Muscle of back (tissue), 11 donors: ENCODE measurements around the gene NEU4. TPM values are rescaled to one million over a fixed set of nuclear protein-coding genes. Genes with fewer than 3 reads are reported as not detected.
"Not testable (repeated sequence)": the region's sequence is repeated elsewhere in the genome, so short reads cannot be mapped to it uniquely, and the experiment has no call there.

Source experiments
- DNase-seq, 3 donors: peaks; one replicate each; pipeline versions ENCODE4 v3.0.0 to v3.0.0-alpha.2; 2013
- polyA plus RNA-seq, 10 donors: library from polyadenylated mRNA; unstranded; fragments of 120-200 nt; gene quantifications; one replicate each; pipeline ENCODE4 v1.2.1, GENCODE V29; 2013; ENCODE audit not compliant: insufficient read length in 10 of 10

The NEU4 gene
- polyA plus RNA-seq, 10 donors = 3.0 to 8.5 (median 4.5) TPM

GRCh38 chr2:241812730-241813643 is 4.0 kb downstream of the NEU4 start:
- peak; percentile 40 to 55 (median 40) for DNase-seq

GRCh38 chr2:241813644-241814392 is 4.8 kb downstream of the NEU4 start:
- DNase-seq = no peak

GRCh38 chr2:241814393-241814642 is 5.3 kb downstream of the NEU4 start:
- DNase-seq = no peak

DNA sequence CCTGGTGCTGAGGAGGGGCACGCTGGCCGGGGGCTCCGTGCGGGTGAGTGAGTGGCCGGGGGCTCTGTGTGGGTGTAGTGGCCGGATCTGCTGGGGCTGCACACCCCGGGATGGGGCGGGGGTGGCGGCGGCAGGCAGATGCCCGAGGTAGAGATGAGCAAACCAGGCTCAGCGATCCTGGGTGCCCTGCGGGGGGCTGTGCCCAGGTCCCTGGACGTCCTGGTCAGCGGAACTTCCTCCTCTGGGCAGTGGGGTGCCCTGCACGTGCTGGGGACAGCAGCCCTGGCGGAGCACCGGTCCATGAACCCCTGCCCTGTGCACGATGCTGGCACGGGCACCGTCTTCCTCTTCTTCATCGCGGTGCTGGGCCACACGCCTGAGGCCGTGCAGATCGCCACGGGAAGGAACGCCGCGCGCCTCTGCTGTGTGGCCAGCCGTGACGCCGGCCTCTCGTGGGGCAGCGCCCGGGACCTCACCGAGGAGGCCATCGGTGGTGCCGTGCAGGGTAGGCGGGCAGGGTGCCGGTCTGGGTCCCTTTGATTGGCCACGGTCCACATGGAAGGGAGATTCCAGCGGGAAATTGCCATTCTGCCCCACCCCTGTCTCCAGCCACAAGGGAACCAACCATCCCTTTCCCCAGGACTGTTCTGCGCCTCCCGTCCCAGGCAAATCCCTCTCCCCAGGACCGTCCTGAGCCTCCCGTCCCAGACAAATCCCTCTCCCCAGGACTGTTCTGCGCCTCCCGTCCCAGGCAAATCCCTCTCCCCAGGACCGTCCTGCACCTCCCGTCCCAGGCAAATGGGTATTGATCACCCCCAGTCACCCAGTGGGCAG is 5.9 kb downstream of the NEU4 start:
- DNase-seq = no peak

DNA sequence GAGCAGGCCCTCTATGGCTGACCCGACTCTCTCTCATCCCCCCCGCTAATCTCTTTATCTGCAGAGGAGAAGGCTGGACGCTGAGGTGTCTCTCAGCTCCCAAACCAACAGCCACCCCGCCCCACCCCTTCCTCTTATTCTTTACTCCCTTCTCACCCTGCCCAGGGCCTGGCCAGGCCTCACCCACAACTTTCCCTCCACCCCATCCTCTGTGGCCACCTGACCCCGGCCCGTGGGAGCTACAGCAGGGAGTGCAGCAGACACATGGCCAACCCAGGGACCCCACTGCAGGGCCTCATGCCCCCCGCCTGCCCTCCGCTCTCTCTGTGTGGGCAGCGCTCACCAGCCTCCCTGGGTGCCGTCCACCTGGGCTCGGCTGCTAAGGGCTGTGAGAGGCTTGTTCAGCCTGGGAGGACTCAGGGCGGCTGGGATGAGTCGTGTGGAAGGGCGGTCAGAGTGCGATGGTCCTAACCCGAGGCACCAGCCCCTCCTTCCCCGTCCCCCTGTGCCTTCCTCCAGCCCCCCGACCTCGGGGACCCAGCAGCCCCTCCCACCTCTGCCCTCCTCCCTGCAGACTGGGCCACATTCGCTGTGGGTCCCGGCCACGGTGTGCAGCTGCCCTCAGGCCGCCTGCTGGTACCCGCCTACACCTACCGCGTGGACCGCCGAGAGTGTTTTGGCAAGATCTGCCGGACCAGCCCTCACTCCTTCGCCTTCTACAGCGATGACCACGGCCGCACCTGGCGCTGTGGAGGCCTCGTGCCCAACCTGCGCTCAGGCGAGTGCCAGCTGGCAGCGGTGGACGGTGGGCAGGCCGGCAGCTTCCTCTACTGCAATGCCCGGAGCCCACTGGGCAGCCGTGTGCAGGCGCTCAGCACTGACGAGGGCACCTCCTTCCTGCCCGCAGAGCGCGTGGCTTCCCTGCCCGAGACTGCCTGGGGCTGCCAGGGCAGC is 6.8 kb downstream of the NEU4 start:
- no peak for DNase-seq

DNA sequence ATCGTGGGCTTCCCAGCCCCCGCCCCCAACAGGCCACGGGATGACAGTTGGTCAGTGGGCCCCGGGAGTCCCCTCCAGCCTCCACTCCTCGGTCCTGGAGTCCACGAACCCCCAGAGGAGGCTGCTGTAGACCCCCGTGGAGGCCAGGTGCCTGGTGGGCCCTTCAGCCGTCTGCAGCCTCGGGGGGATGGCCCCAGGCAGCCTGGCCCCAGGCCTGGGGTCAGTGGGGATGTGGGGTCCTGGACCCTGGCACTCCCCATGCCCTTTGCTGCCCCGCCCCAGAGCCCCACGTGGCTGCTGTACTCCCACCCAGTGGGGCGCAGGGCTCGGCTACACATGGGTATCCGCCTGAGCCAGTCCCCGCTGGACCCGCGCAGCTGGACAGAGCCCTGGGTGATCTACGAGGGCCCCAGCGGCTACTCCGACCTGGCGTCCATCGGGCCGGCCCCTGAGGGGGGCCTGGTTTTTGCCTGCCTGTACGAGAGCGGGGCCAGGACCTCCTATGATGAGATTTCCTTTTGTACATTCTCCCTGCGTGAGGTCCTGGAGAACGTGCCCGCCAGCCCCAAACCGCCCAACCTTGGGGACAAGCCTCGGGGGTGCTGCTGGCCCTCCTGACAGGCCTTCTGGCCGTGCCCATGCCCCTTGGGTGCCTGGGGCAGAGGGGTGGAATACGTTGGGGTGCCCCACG is 7.6 kb downstream of the NEU4 start:
- DNase-seq = no peak

DNA sequence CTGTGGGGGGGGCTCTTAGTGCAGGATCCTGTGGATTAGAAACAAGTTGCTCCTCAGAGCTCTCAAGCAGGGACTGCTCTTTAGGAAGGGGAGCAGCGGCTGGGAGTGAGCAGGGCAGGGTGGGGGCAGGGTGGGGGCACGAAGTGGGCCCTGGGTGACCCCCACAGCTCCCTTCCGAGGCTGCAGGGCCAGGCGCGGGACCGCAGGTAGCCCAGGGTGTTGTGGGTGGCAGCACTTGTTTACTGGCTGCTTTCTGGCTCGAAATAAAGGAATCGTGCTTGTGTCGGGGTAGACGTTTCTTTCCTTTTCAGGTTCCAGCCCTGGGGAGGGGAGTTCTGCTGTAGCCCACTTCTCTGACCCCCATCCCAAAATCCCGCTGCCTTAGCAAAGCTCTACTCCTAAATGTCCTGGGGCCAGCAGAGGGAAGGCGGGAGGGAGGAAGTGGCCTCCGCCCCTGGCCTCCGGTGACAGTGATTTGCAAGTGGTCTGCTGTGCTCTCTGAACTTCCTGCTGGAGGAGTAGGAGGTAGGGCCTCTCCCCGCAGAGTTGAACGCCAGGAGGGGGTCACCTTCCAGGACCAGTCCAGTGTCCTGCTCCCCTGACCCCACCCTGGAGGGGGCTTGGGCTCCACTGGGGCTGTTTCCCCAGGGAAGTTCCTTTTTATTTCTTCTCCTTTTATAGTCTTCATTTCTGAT is 8.3 kb downstream of the NEU4 start:
- DNase-seq = no peak

GRCh38 chr2:241817821-241818215 is 8.8 kb downstream of the NEU4 start:
- not testable (repeated sequence) for DNase-seq

DNA sequence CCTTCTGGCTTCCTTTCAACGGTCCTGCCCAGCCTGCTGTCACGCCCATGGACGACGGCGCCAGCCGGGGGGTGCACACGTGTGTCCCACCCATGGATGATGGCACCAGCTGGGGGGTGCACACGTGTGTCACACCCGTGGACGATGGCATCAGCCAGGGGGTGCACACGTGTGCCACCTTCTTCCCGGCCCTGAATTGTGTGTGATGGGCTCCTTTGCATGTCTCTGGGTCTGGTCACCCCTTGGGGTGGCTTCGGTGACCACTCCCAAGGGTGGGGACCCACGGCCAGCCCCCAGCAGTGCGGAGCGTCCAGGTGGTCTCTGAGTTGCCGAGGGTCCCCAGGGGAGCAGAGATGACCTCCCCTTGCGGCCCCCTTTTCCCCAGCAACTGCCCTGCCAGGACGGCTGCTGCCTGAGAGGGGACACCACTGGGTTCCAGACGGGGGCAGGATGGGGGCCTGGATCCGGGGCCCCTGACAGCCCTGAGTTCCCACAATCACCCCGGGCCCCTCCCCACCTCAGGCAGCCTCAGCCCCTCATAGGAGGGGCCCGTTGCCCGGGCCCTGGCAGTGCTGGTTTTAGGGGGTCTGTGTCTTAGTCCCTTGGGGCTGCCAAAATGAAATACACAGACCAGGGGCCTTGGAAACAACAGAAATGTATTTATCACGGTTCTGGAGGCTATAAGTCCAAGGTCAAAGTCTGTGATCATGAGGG is 9.4 kb downstream of the NEU4 start:
- no peak for DNase-seq

GRCh38 chr2:241818943-241819270 is 9.9 kb downstream of the NEU4 start:
- DNase-seq = no peak

- not testable (repeated sequence) for DNase-seq
These were observed 11.1 kb downstream of the NEU4 start for GRCh38 chr2:241819947-241820624.

DNA sequence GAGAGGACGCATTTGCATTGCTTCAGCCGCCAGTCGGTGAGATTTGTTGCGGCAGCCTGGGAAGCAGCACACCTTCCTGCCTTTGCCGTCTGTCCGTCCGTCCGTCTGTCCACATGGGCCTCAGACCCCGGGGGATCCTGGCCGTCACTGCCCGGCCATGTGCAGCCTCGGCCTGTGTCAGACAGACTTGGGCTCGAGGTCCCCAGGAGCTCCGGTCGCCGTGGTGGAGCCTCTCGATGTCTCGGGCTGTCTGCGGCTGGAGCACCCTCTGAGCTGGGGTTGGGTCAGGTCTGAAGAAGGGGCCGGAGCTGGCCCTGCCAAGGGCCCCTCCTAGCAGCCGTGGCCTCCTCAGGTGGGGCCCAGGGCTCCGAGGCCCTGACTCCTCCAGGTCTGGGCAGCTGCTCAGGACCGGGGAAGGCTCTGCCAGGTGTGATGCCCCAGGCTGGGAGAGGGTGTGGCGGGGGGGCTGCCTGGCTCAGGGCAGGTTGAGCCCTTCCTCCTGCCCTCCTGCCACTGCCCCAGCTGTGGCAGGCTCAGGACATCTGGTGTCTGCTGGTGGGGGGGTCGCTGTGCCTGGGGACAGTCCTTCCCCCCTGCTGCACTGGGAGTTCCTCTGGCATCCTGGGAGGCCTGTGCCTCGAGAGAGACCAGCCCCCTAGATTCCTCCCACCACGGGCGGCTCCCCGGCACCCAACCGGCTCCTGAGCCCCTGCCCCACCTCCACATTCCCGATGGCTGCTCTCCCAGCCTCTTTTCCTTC is 11.8 kb downstream of the NEU4 start:
- DNase-seq = no peak

DNA sequence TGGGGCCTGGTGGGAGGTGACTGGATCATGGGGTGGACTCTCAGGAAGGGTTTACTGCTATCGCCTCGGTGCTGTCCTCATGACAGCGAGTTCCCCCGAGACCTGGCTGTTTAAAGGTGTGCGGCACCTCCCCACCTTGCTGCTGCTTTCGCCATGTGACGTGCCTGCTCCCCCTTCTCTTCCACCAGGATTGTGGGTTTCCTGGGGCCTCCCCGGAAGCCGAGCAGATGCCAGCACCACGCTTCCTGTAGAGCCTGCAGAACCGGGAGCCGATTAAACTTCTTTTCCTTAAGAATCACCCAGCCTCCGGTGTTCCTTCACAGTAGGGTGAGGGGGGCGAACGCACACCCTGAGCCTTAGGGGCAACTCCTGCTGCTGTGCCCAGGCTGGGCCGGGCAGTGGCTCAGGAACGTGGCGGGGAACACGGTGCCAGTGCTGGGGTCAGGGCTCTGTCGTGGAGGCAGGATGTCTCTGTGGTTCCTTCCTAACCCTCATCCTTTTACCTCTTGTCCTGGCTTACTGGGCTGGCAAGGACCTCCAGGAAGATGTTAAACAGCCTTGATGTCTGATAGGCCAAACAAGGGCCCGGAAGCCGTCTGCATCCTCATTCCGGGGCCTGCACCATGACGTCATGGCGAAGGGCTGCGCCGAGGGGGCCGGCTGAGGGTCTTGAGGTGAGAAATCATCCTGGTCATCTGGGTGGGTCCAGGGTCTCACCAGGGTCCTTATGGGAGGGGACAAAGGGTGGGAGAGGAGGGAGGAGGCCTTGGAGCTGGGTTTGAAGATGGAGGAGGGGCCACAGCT is 12.7 kb downstream of the NEU4 start:
- no peak for DNase-seq

DNA sequence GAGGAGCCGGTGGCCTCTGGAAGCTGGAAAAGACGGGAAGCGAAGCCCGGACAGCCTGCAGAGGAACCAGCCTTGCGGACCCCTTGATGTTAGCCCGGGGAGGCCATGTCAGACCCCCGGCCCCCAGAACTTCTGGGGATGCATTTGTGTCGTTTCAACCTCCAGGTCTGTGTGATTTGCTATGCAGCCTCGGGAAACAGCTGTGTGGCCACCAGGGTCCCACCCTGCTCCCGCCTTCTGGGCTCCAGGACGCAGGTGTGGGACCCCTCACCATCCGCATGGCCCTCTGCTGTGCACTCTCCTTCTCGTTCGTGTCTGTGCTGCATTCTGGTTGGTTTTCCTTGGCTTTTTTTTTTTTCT is 13.3 kb downstream of the NEU4 start:
- DNase-seq = no peak

DNA sequence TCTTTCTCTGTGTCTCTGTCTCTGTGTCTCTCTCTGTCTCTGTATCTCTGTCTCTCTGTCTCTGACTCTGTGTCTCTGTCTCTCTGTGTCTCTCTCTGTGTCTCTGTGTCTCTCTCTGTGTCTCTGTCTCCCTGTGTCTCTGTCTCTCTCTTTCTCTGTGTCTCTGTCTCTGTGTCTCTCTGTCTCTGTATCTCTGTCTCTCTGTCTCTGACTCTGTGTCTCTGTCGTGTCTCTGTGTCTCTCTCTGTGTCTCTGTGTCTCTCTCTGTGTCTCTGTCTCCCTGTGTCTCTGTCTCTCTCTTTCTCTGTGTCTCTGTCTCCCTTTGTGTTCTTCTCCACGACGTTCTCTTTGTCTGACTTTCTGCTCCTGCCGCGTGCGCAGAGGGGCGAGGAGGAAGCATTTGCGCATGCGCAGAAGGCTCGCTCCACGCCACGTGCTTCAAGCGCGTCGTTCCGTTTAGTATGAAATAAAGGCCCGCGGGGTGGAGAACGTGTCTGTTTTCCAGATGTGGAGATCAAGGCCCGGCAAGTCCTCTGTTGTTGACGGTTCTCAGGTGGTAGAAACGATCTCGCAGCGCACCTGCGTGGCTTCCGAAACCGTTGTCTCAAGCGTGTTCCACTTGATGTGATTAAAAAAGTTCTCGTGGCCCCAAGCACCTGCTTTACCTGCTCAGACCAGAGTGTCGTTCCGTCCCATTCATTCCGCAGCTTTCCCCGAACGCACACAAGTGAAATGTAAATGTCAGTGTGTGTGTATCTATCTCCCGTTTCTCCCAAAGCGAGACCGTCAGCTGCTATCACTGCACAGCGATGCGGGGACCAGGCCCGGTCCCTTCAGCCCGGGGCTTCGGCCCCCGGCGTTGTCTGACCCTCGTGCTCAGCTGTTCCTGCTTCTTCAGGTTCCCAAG is 14.8 kb downstream of the NEU4 start:
- DNase-seq = not testable (repeated sequence)

- DNase-seq = no peak
These were observed 18.4 kb downstream of the NEU4 start for GRCh38 chr2:241827394-241827793.
